Germinal center (tissue), 1 donor: Measurements from ENCODE around the gene FOXK1.
"Not testable (repeated sequence)": the region's sequence is repeated elsewhere in the genome, so short reads cannot be mapped to it uniquely, and the experiment has no call there.

Experiments used
- DNase-seq: peaks from one replicate; pipeline ENCODE4 v3.0.0; 2012; ENCODE audit warnings: mixed read lengths, low spot score

FOXK1 gene

GRCh38 chr7:4667776-4668509 lies 14.2 kb upstream of the FOXK1 start:
- no peak for DNase-seq

- no peak for DNase-seq
Measured at GRCh38 chr7:4668510-4668847, 13.6 kb upstream of the FOXK1 start.

GRCh38 chr7:4670791-4671190 lies 11.3 kb upstream of the FOXK1 start:
- DNase-seq = no peak

- DNase-seq = no peak
Measured at GRCh38 chr7:4675771-4676367, 6.2 kb upstream of the FOXK1 start.

GRCh38 chr7:4677518-4677917 lies 4.6 kb upstream of the FOXK1 start:
- DNase-seq = not testable (repeated sequence)

- no peak for DNase-seq
Measured at GRCh38 chr7:4681218-4681851, 760 bp upstream of the FOXK1 start.

- no peak for DNase-seq
Measured at GRCh38 chr7:4682621-4683042, 537 bp downstream of the FOXK1 start.

- no peak for DNase-seq
Measured at GRCh38 chr7:4683043-4683883, 1.2 kb downstream of the FOXK1 start.

GRCh38 chr7:4683884-4684565 lies 1.9 kb downstream of the FOXK1 start:
- DNase-seq = peak; percentile 56

- no peak for DNase-seq
Measured at GRCh38 chr7:4684846-4685245, 2.8 kb downstream of the FOXK1 start.

- not testable (repeated sequence) for DNase-seq
Measured at GRCh38 chr7:4685676-4686075, 3.6 kb downstream of the FOXK1 start.

GRCh38 chr7:4687956-4688355 lies 5.9 kb downstream of the FOXK1 start:
- DNase-seq = no peak

- DNase-seq = no peak
Measured at GRCh38 chr7:4689151-4689550, 7.1 kb downstream of the FOXK1 start.

GRCh38 chr7:4689668-4690067 lies 7.6 kb downstream of the FOXK1 start:
- DNase-seq = no peak

GRCh38 chr7:4690953-4691856 lies 9.1 kb downstream of the FOXK1 start:
- no peak for DNase-seq

GRCh38 chr7:4692055-4692454 lies 10.0 kb downstream of the FOXK1 start:
- no peak for DNase-seq

- DNase-seq = not testable (repeated sequence)
Measured at GRCh38 chr7:4692622-4693021, 10.5 kb downstream of the FOXK1 start.

- no peak for DNase-seq
Measured at GRCh38 chr7:4693152-4693551, 11.1 kb downstream of the FOXK1 start.

GRCh38 chr7:4693749-4694148 lies 11.7 kb downstream of the FOXK1 start:
- no peak for DNase-seq

- DNase-seq = no peak
Measured at GRCh38 chr7:4694305-4694704, 12.2 kb downstream of the FOXK1 start.

- no peak for DNase-seq
Measured at GRCh38 chr7:4698707-4699275, 16.7 kb downstream of the FOXK1 start.
